ENCODE results near the gene CBFA2T2. TPM values are rescaled to one million over a fixed set of nuclear protein-coding genes. Genes with fewer than 3 reads are reported as not detected.
"Not testable (repeated sequence)": the region's sequence is repeated elsewhere in the genome, so short reads cannot be mapped to it uniquely, and the experiment has no call there.

CBFA2T2 gene
- total RNA-seq, 1 experiment from 2014 or later, result 15.4 TPM

- ChIA-PET CTCF (no interaction called here), POLR2A (no interaction called here)
- intact Hi-C loops (cut with micrococcal nuclease), result no loop called here
- no TSS peak for BruUV-seq (replicated peaks)
- no peak for TF ChIP-seq CTCF (IDR thresholded peaks at IDR 0.05; ENCODE audit: unreplicated experiment)
- H3K27me3 Mint-ChIP-seq (ENCODE audit: insufficient read depth, unreplicated experiment), result no peaks in the 10 kb centered on the region
- no peaks in the 10 kb centered on the region for H3K4me1 Mint-ChIP-seq (ENCODE audit: insufficient read depth, unreplicated experiment)
- no peaks in the 10 kb centered on the region for H3K36me3 Mint-ChIP-seq (ENCODE audit: insufficient read depth, unreplicated experiment)
- H3K9me3 Mint-ChIP-seq (ENCODE audit: unreplicated experiment), result no peaks in the 10 kb centered on the region
- H3K4me3 Mint-ChIP-seq (ENCODE audit: unreplicated experiment), result no peak overlapping the region
- DNase-seq (ENCODE audit: unreplicated experiment), result no peak
- H3K27ac Mint-ChIP-seq (ENCODE audit: low read depth, unreplicated experiment), result no peak overlapping the region
Measured at GRCh38 chr20:33482581-33482980, 7.3 kb upstream of the CBFA2T2 start.

GRCh38 chr20:33483186-33483585, 6.7 kb upstream of the CBFA2T2 start:
- CTCF ChIA-PET; BruUV-seq (replicated peaks); H3K27me3 Mint-ChIP-seq (ENCODE audit: insufficient read depth, unreplicated experiment); H3K9me3 Mint-ChIP-seq (ENCODE audit: unreplicated experiment); H3K36me3 Mint-ChIP-seq (ENCODE audit: insufficient read depth, unreplicated experiment); H3K27ac Mint-ChIP-seq (ENCODE audit: low read depth, unreplicated experiment); intact Hi-C loops (cut with micrococcal nuclease); POLR2A ChIA-PET; DNase-seq (ENCODE audit: unreplicated experiment); H3K4me3 Mint-ChIP-seq (ENCODE audit: unreplicated experiment); H3K4me1 Mint-ChIP-seq (ENCODE audit: insufficient read depth, unreplicated experiment): not testable (repeated sequence)

GRCh38 chr20:33488201-33488600, 1.7 kb upstream of the CBFA2T2 start:
- BruUV-seq (replicated peaks), result no TSS peak
- Mint-ChIP-seq H3K4me1 (ENCODE audit: insufficient read depth, unreplicated experiment) (no peaks in the 10 kb centered on the region), H3K36me3 (ENCODE audit: insufficient read depth, unreplicated experiment) (no peaks in the 10 kb centered on the region), H3K9me3 (ENCODE audit: unreplicated experiment) (no peaks in the 10 kb centered on the region), H3K27me3 (ENCODE audit: insufficient read depth, unreplicated experiment) (no peaks in the 10 kb centered on the region), H3K4me3 (ENCODE audit: unreplicated experiment) (no peak overlapping the region), H3K27ac (ENCODE audit: low read depth, unreplicated experiment) (no peak overlapping the region)
- ChIA-PET POLR2A (interaction anchor here (0.7 to 2.6 kb wide), 6 partner anchors 15 to 180 kb away, joined by 3 to 38 read pairs (median 6); partner anchors contain the start of genes ACTL10, C20orf144 and SNTA1), CTCF (interaction anchor here (0.6 to 0.7 kb wide), 2 partner anchors 31 to 836 kb away, joined by 4 to 5 read pairs; no protein-coding TSS in a partner anchor)
- no peak for DNase-seq (ENCODE audit: unreplicated experiment)
- TF ChIP-seq CTCF (IDR thresholded peaks at IDR 0.05; ENCODE audit: unreplicated experiment), result no peak
- intact Hi-C loops (cut with micrococcal nuclease), result no loop called here

GRCh38 chr20:33488661-33489494, 1.0 kb upstream of the CBFA2T2 start:
- BruUV-seq (replicated peaks); intact Hi-C loops (cut with micrococcal nuclease); H3K9me3 Mint-ChIP-seq (ENCODE audit: unreplicated experiment); H3K27me3 Mint-ChIP-seq (ENCODE audit: insufficient read depth, unreplicated experiment); H3K4me1 Mint-ChIP-seq (ENCODE audit: insufficient read depth, unreplicated experiment); DNase-seq (ENCODE audit: unreplicated experiment); H3K36me3 Mint-ChIP-seq (ENCODE audit: insufficient read depth, unreplicated experiment): not testable (repeated sequence)
- CTCF ChIA-PET, result interaction anchor here (0.6 to 0.7 kb wide), 3 partner anchors 13 to 21 kb away, joined by 3 to 4 read pairs (median 3); no protein-coding TSS in a partner anchor
- H3K4me3 Mint-ChIP-seq (ENCODE audit: unreplicated experiment), result peak overlapping the region; percentile 83
- POLR2A ChIA-PET, result interaction anchor here (0.7 to 2.6 kb wide), 32 partner anchors 8 to 1131 kb away, joined by 3 to 38 read pairs (median 6); partner anchors contain the start of genes ACTL10, C20orf144, CHMP4B and EIF2S2
- peak overlapping the region; percentile 75 for H3K27ac Mint-ChIP-seq (ENCODE audit: low read depth, unreplicated experiment)

- TSS peak; percentile 95 for BruUV-seq (replicated peaks)
- no peaks in the 10 kb centered on the region for H3K36me3 Mint-ChIP-seq (ENCODE audit: insufficient read depth, unreplicated experiment)
- no peaks in the 10 kb centered on the region for H3K4me1 Mint-ChIP-seq (ENCODE audit: insufficient read depth, unreplicated experiment)
- DNase-seq (ENCODE audit: unreplicated experiment), result peak; percentile 96
- no peak for TF ChIP-seq CTCF (IDR thresholded peaks at IDR 0.05; ENCODE audit: unreplicated experiment)
- CTCF ChIA-PET, result interaction anchor here (0.6 to 1.1 kb wide), 5 partner anchors 9 to 316 kb away, joined by 3 to 4 read pairs (median 3); no protein-coding TSS in a partner anchor
- H3K9me3 Mint-ChIP-seq (ENCODE audit: unreplicated experiment), result no peaks in the 10 kb centered on the region
- H3K27me3 Mint-ChIP-seq (ENCODE audit: insufficient read depth, unreplicated experiment), result no peaks in the 10 kb centered on the region
- POLR2A ChIA-PET, result interaction anchor here (0.6 to 2.6 kb wide), 52 partner anchors 9 to 1132 kb away, joined by 3 to 38 read pairs (median 4); partner anchors contain the start of genes ACTL10, C20orf144, CDK5RAP1 and CHMP4B
- peak overlapping the region; percentile 83 for H3K4me3 Mint-ChIP-seq (ENCODE audit: unreplicated experiment)
- peak overlapping the region; percentile 75 for H3K27ac Mint-ChIP-seq (ENCODE audit: low read depth, unreplicated experiment)
- intact Hi-C loops (cut with micrococcal nuclease), result no loop called here
Measured at GRCh38 chr20:33489495-33490022, 337 bp upstream of the CBFA2T2 start.
